Measurements from ENCODE around the gene FABP2.
"Not testable (repeated sequence)": the region's sequence is repeated elsewhere in the genome, so short reads cannot be mapped to it uniquely, and the experiment has no call there.

The FABP2 gene

DNA sequence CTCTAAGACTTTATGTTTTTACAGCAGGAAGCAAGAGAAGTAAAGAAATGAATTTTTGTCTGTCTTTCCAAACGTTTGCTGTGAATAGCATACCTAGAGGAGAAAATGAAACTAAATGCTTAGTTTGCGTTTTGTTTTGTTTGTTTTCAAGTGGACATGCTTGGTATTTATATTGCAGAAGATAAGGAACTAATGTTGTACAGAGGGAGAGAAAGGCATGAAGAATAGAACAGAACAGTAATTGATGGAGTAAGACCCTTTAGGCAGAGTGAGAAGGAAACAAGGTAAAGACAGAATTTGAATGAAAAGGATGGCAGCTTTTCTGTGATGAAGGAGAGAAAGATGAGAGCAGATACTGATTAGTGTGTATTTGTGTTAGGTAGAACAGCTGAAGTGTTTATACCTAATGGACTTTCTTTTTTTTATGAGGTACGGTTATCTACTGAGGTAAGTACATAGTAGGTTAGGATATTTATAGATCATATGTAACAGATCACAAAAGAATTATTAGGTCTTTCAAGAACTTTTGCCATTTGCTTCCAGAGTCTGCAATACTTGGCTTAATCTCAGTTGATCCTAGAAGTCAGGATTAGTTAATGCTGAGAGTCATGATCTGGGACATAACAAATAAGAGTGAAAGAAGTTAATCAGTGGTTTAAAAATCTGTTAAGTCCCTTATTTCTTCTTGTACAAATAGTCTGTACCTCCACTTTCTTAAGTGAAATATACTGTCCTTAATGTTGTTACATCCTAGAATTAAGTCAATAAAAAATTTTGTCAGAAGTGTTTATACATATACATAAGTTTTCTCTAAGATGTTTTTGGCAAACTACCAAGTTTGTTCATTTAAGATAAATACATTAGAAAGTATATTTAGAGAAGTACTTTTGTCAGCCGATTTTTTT, 36.8 kb downstream of the FABP2 start:
- no peaks in the 10 kb centered on the region for H3K9me2 ChIP-seq (replicated peaks; ENCODE audit: low read depth, low read length)
- no peaks in the 10 kb centered on the region for H3K79me2 ChIP-seq (ENCODE audit: insufficient read depth, low read length)
- TF ChIP-seq, protein P1, sequence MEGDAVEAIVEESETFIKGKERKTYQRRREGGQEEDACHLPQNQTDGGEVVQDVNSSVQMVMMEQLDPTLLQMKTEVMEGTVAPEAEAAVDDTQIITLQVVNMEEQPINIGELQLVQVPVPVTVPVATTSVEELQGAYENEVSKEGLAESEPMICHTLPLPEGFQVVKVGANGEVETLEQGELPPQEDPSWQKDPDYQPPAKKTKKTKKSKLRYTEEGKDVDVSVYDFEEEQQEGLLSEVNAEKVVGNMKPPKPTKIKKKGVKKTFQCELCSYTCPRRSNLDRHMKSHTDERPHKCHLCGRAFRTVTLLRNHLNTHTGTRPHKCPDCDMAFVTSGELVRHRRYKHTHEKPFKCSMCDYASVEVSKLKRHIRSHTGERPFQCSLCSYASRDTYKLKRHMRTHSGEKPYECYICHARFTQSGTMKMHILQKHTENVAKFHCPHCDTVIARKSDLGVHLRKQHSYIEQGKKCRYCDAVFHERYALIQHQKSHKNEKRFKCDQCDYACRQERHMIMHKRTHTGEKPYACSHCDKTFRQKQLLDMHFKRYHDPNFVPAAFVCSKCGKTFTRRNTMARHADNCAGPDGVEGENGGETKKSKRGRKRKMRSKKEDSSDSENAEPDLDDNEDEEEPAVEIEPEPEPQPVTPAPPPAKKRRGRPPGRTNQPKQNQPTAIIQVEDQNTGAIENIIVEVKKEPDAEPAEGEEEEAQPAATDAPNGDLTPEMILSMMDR (conservative IDR thresholded peaks at IDR 0.05; ENCODE audit: low read length) = no peak
- TF ChIP-seq EZH2phosphoT487 (IDR thresholded peaks at IDR 0.05; ENCODE audit: borderline replicate concordance) = no peak
- H3K36me3 ChIP-seq (ENCODE audit: insufficient read depth, low read length) = no peaks in the 10 kb centered on the region
- H4K20me1 ChIP-seq (ENCODE audit: insufficient read depth, low read length, poor library complexity, severe bottlenecking) = no peaks in the 10 kb centered on the region
- peaks cover 6% of the 10 kb centered on the region for H3K27me3 ChIP-seq (ENCODE audit: insufficient read depth, low read length, poor library complexity, severe bottlenecking)
- H2AFZ ChIP-seq (ENCODE audit: low read length) = peak overlapping the region; percentile 84
- H3K4me2 ChIP-seq (ENCODE audit: low read depth, low read length, poor library complexity, severe bottlenecking) = peak overlapping the region; percentile 69
- H3K4me3 ChIP-seq (ENCODE audit: low read length, poor library complexity, severe bottlenecking) = peak overlapping the region; percentile 60
- peaks cover 19% of the 10 kb centered on the region for H3K4me1 ChIP-seq (ENCODE audit: insufficient read depth, low read length, poor library complexity, severe bottlenecking)
- no peaks in the 10 kb centered on the region for H3F3A ChIP-seq (ENCODE audit: low read depth)
- H3K9ac ChIP-seq (ENCODE audit: low read depth, low read length, poor library complexity, severe bottlenecking) = no peak overlapping the region
- no peaks in the 10 kb centered on the region for H3K9me3 ChIP-seq (ENCODE audit: insufficient read depth, low read depth, low read length)

- Histone ChIP-seq H2AFZ (ENCODE audit: low read length) (no peak overlapping the region), H3K9me3 (ENCODE audit: insufficient read depth, low read depth, low read length) (no peaks in the 10 kb centered on the region), H3K36me3 (ENCODE audit: insufficient read depth, low read length) (no peaks in the 10 kb centered on the region), H3K79me2 (ENCODE audit: insufficient read depth, low read length) (no peaks in the 10 kb centered on the region), H3K9ac (ENCODE audit: low read depth, low read length, poor library complexity, severe bottlenecking) (no peak overlapping the region), H3K4me2 (ENCODE audit: low read depth, low read length, poor library complexity, severe bottlenecking) (peak overlapping the region; percentile 15), H4K20me1 (ENCODE audit: insufficient read depth, low read length, poor library complexity, severe bottlenecking) (no peaks in the 10 kb centered on the region), H3K9me2 (replicated peaks; ENCODE audit: low read depth, low read length) (no peaks in the 10 kb centered on the region), H3K4me3 (ENCODE audit: low read length, poor library complexity, severe bottlenecking) (no peak overlapping the region), H3F3A (ENCODE audit: low read depth) (no peaks in the 10 kb centered on the region), H3K4me1 (ENCODE audit: insufficient read depth, low read length, poor library complexity, severe bottlenecking) (peaks cover 19% of the 10 kb centered on the region), H3K27me3 (ENCODE audit: insufficient read depth, low read length, poor library complexity, severe bottlenecking) (peaks cover 6% of the 10 kb centered on the region)
- peak; percentile 83; the same call in 1 of the 2 replicates for TF ChIP-seq EZH2phosphoT487 (IDR thresholded peaks at IDR 0.05; ENCODE audit: borderline replicate concordance)
- TF ChIP-seq, protein P1 (conservative IDR thresholded peaks at IDR 0.05; ENCODE audit: low read length) = no peak
Observed at GRCh38 chr4:119281393-119281792, 40.5 kb downstream of the FABP2 start.

DNA sequence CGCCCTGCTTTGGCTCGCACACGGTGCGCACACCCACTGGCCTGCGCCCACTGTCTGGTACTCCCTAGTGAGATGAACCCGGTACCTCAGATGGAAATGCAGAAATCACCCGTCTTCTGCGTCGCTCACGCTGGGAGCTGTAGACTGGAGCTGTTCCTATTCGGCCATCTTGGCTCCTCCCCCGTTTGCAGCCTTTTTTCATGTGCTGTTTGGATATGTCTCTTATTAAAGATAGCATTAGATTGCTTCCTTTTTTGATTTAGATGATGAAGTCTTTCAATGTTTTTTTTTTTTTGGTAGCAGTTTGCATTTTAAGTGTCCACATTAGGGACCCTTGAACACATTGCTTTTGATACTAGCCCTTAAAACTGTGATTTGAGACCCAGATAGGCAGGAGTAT, 42.0 kb downstream of the FABP2 start:
- not testable (repeated sequence) for H3K36me3 ChIP-seq (ENCODE audit: insufficient read depth, low read length); H3F3A ChIP-seq (ENCODE audit: low read depth); H3K4me2 ChIP-seq (ENCODE audit: low read depth, low read length, poor library complexity, severe bottlenecking); H3K9ac ChIP-seq (ENCODE audit: low read depth, low read length, poor library complexity, severe bottlenecking); H3K9me3 ChIP-seq (ENCODE audit: insufficient read depth, low read depth, low read length); H3K4me3 ChIP-seq (ENCODE audit: low read length, poor library complexity, severe bottlenecking); H3K9me2 ChIP-seq (replicated peaks; ENCODE audit: low read depth, low read length); H4K20me1 ChIP-seq (ENCODE audit: insufficient read depth, low read length, poor library complexity, severe bottlenecking); H3K79me2 ChIP-seq (ENCODE audit: insufficient read depth, low read length); H3K27me3 ChIP-seq (ENCODE audit: insufficient read depth, low read length, poor library complexity, severe bottlenecking); H2AFZ ChIP-seq (ENCODE audit: low read length)
- H3K4me1 ChIP-seq (ENCODE audit: insufficient read depth, low read length, poor library complexity, severe bottlenecking) = peaks cover 19% of the 10 kb centered on the region

GRCh38 chr4:119279541-119279940, 42.4 kb downstream of the FABP2 start:
- not testable (repeated sequence) for H3K4me3 ChIP-seq (ENCODE audit: low read length, poor library complexity, severe bottlenecking); H3K79me2 ChIP-seq (ENCODE audit: insufficient read depth, low read length); H2AFZ ChIP-seq (ENCODE audit: low read length); H3K9me3 ChIP-seq (ENCODE audit: insufficient read depth, low read depth, low read length); H3K4me2 ChIP-seq (ENCODE audit: low read depth, low read length, poor library complexity, severe bottlenecking); H3K36me3 ChIP-seq (ENCODE audit: insufficient read depth, low read length); H3K9ac ChIP-seq (ENCODE audit: low read depth, low read length, poor library complexity, severe bottlenecking); H3K9me2 ChIP-seq (replicated peaks; ENCODE audit: low read depth, low read length); H4K20me1 ChIP-seq (ENCODE audit: insufficient read depth, low read length, poor library complexity, severe bottlenecking); H3F3A ChIP-seq (ENCODE audit: low read depth); H3K27me3 ChIP-seq (ENCODE audit: insufficient read depth, low read length, poor library complexity, severe bottlenecking)
- H3K4me1 ChIP-seq (ENCODE audit: insufficient read depth, low read length, poor library complexity, severe bottlenecking) = peaks cover 16% of the 10 kb centered on the region
